Breast epithelium (tissue), 3 donors: ENCODE results near the gene OSBPL3.

Source experiments
- CTCF ChIP-seq, 3 donors: fragments of 450-650 bp; IDR thresholded peaks; one replicate each; pipeline ENCODE4 v1.5.1; 2016 to 2017; ENCODE audit warnings: antibody characterized with exemption in 3 of 3, mild to moderate bottlenecking in 3 of 3, moderate library complexity in 3 of 3
- POLR2A ChIP-seq: fragments of 450-650 bp; IDR thresholded peaks from one replicate; pipeline ENCODE4 v1.6.1; 2016; ENCODE audit warnings: antibody characterized with exemption, mild to moderate bottlenecking, moderate library complexity
- POLR2AphosphoS5 ChIP-seq, 3 donors: sonication (generic); formaldehyde crosslinking; IDR thresholded peaks; one replicate each; pipeline ENCODE4 v1.6.1; 2017; ENCODE audit warnings: antibody characterized with exemption in 3 of 3

GRCh38 chr7:24762771-24763170 is 217.2 kb downstream of the OSBPL3 start:
- no peak for TF ChIP-seq CTCF (IDR thresholded peaks at IDR 0.05)
- no peak for TF ChIP-seq POLR2A
- no peak for TF ChIP-seq POLR2AphosphoS5 (IDR thresholded peaks at IDR 0.05)
